ENCODE data around the gene PRSS38.
A peak's percentile ranks its signal among the peaks of the same experiment; 100 is the strongest.
"Not testable (repeated sequence)": the region's sequence is repeated elsewhere in the genome, so short reads cannot be mapped to it uniquely, and the experiment has no call there.

The PRSS38 gene

DNA sequence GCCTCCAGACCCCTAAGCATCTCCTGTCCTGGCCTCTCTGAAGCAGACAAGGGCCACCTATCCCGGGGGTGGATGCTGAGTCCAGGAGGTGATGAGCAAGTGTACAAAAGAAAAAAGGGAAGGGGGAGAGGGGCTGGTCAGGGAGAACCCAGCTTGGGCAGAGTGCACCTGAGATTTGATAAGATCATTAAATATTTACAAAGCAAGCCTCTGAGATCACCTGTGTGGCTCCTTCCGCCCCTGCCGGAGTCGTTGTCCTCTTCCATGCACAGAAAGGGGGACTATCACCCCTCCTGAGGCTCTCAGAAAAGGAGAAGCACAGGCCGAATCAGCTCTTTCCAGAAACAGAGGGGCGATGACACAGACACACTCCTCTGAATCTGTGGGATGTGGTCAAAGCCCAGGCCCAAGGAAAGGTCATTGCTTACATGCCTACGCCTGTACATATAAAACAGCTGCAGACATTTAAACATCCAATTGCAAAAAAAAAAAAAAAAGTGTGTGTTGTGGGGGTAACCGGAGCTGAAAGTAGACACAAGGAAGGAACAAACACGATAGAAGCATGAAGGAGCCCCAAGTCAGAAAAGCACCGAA lies 30.9 kb downstream of the PRSS38 start:
- no peak for DNase-seq

DNA sequence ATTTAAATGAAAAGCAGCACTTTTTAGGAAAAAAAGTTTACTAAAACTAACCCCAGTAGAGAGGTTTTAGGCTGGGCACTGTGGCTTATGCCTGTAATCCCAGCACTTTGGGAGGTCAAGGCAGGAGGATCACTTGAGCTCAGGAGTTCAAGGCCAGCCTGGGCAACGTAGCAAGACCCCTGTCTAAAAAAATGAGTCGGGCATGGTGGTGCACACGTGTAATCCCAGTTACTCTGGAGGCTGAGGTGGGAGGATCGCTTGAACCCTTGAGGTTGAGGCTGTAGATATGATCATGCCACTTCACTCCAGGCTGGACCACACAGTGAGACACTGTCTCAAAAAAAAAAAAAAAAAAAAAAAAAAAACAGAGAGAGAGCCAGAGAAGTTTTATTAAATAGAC lies 31.6 kb downstream of the PRSS38 start:
- DNase-seq = not testable (repeated sequence)

DNA sequence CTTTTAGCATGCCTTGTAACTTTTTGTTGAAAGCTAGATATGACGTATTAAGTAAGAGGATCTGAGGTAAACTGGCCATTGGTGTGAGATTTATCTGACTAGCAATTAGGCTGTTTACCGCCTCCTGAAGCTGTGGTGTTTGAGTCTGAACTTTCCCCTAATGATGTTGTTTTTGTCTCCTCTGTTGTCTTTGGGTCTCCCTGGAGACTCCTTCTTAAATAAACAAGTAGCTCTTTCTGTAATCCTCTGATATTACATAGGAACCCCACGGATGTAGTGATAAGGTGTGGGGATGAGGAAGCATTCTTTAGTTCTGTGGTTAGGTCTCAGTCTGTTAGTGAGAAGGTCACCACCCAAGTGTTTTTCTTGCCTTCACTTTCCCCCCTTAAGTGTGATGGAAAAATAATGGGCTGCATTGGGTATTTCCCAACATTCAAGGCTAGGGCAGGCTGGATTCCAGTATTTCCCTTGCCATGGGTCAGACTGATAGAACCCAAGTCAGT lies 33.0 kb downstream of the PRSS38 start:
- no peak for DNase-seq

DNA sequence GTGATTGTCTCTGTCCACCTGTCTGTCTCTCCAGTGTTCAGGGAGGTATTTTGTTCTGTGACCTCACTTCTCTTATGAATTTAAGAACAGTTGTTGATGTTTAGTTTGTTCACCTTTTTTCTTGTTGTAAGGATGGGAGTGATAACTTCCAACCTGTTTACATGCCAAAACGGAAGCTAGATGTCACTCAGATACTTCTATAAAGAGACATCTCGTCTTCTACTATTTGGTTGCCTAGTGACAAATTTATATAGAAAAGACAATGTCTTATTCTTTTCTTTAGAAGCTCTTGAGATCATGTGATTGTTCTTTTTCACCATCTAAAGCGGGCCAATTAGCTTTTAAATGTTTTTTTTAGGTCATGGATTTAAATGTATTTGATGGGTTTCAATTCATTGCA lies 33.8 kb downstream of the PRSS38 start:
- no peak for DNase-seq

DNA sequence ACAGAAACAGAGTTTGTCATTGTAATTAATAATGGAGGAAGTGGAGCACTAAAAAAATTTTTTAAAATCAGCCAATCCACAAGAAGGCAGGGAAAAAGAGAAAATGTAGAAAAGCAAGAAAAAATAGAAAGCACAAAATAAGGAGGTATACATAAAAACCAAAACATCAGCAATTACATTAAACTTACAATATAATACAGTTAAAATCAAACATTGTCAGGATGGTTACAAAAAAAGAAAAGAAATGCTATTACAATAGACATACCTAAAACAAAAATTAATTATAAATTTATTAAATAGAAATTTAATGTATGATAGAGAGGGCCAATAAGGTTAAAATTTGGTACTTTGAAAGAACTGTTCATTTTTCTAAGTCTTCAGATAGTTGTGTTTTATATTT lies 38.7 kb downstream of the PRSS38 start:
- no peak for DNase-seq

DNA sequence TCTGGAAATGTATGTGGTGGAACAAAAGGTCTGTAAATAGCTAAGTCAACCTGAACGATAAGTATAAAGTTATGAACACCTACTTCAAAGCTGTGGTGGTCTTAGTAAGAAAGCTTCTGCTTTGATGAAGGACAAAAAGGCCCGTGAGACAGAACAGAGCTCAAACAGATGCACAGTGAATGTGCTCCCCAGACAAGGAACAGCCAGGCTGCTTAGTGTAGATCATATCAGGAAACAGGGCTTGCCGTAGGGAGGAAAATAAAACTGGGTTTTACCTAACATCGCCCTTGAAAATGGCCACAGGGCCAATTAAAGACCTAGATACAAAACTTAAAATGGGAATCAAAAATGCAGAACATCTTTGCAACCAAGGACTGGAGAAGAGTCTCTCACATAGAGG lies 40.2 kb downstream of the PRSS38 start:
- no peak for DNase-seq

DNA sequence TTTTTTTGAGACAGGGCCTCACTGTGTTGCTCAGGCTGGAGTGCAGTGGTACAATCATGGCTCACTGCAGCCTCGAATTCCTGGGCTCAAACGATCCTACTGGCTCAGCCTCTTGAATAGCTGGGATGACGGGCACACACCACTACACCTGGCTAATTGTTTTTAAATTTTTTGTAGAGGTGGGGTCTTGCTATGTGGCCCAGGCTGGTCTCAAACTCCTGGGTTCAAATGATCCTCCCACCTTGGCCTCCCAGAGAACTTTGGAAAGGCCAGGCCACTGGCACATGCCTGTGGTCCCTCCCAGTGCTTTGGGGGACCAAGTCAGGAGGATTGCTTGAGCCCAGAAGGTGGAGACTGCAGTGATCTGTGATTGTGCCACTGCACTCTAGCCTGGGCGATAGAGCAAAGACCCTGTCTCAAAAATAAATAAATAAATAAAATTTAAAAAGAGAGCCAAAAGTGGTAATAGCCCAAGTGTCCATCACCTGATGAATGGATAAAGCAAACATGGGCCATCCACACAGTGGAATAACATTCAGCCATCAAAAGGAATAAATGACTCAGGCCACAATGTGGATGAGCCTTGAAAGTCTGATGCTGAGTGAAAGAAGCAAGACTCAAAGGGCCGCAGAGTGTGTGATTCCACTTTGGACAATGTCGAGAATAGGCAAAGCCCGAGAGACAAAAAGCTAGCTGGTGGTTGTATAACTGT lies 40.8 kb downstream of the PRSS38 start:
- DNase-seq = no peak

DNA sequence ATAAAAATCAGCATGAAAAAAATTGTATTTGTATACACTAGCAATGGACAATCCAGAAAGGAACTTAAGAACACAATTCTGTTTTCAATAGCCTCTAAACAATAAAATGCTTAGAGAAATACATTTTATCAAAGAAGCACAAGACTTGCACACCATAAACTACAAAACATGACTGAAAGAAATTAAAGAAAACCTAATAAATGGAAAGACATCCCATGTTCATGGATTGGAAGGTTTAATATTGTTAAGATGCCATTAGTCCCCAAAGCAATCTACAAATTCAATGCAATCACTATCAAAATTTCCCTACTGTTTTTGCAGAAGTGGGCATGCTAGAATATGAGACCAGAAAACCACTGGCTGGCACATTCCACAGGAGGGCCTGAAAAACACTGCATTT lies 49.4 kb downstream of the PRSS38 start:
- no peak for DNase-seq

DNA sequence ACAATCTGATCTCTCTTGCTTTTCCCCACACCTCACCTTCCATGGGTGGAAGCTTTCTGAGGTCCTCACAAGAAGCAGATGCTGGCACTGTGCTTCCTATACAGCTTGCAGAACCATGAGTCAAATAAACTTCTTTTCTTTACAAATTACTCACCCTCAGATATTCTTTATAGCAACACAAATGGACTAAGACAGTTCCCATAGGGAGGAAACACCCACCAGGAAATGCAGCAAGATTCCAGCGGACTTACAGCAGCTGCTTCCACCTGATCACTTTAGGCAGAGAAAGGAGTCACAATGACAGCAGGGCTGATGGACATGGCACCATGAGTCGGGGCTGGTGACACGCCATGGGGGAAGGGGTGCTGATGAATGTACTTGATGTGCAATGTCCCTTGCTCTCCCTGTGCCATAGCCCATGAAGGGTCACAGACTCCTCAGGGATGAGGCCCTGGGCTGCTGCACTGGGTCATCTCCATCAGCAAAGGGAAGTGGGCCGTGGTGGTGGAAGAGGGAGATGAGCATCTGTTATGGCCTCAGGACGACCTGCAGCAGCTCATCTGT lies 53.9 kb downstream of the PRSS38 start:
- DNase-seq = no peak

DNA sequence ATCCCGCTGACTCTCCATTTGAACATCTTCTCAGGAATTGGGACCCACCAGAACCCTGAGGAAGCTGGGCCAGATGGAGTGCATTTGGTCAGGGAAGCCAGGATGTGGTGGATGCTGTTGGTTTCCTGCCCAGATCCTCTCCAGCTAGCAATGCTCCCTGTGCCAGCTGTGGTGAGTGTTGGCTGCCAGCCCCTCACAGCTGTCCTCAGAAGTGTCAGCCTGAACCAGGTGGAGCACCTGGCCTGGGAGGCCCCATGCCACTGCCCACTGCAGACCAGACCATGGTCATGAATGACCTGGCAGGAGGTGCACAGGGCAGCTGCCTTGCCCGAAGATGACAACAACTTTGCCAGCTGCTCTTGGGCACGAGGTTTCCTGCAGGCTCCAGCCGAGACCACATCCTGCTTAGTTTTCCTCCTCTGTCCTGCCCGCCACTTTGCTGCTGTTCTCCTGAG lies 54.4 kb downstream of the PRSS38 start:
- peak; percentile 26 for DNase-seq

DNA sequence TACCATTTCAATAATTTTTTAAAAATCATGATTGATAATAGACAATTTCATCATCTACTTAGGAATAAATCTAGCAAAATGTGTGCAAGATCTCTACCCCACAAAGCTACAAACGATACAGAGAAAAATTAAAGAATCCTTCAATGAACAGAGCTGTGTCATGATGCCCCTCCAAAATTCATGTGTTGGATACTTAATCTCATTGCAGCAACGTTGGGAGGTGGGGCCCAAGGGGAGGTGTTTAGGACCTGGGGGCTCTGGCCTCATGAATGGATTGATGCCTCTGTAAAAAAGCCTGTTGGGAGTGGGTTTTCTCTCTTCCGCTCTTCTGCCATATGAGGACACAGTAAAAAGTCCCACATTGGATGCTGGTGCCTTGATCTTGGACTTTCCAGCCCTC lies 54.9 kb downstream of the PRSS38 start:
- no peak for DNase-seq

DNA sequence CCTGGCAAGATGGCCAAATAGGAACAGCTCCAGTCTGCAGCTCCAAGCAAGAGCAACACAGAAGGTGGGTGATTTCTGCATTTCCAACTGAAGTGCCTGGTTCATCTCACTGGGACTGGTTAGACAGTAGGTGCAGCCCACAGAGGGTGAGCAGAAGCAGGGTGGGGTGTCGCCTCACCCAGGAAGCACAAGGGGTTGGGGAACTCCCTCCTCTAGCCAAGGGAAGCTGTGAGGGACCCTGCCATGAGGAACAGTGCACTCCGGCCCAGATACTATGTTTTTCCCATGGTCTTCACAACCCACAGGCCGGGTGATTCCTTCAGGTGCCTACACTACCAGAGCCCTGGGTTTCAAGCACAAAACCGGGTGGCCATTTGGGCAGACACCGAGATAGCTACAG lies 56.4 kb downstream of the PRSS38 start:
- DNase-seq = not testable (repeated sequence)

DNA sequence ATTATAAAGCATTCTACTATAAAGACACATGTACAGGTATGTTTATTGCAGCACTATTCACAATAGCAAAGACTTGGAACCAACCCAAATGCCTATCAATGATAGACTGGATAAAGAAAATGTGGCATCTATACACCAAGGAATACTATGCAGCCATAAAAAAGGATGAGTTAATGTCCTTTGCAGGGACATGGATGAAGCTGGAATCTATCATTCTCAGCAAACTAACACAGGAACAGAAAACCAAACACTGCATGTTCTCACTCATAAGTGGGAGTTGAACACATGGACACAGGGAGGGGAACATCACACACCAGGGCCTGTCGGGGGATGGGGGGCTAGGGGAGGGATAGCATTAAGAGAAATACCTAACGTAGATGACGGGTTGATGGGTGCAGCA lies 62.3 kb downstream of the PRSS38 start:
- DNase-seq = not testable (repeated sequence)

DNA sequence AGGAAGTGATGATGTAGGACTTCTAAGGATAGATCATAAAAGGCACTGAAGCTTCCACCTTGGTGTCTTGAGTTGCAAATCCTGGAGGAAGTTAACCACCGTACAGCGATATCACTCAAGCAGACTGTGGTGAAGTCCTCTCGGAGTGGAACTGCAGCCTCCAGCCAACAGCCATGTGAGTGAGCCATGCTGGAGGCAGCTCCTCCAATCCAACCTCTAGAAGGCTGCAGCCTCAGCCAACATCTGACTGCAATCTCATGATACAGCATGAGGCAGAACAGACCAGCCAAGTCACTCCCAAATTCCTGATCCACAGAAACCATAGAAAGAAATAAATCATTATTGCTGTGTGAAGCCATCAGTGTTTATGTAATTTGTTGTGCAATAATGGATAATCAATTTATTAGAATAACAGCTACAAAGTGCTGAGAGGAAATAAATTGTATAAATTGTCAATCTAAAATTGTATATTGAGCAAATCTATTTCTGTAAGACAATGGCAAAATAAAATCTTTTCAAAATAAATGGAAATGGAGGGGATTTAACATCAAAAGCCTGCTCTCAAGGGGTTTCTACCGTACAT lies 65.0 kb downstream of the PRSS38 start:
- no peak for DNase-seq

DNA sequence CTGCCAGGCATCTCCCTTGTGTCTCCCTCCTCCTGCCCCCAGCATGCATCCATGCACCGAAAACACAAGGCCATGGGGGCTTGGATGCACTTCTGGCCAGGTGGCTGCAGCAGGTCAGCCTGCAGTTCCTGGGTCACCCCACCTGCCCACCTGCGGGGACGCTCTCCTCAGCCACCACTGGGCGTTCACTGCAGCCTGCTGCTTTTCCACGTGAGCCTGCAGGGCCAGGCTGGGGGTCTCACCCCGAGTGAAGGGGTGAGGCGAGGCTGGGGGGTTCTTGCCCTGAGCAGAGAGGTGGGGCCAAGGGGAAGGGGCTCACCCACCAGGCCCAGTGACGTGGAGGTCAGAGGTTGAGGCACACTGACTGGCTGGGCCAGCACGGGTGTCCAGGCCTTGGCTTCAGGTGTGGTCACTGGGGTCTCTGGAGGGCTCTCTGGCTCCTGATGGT lies 67.6 kb downstream of the PRSS38 start:
- DNase-seq = no peak

DNA sequence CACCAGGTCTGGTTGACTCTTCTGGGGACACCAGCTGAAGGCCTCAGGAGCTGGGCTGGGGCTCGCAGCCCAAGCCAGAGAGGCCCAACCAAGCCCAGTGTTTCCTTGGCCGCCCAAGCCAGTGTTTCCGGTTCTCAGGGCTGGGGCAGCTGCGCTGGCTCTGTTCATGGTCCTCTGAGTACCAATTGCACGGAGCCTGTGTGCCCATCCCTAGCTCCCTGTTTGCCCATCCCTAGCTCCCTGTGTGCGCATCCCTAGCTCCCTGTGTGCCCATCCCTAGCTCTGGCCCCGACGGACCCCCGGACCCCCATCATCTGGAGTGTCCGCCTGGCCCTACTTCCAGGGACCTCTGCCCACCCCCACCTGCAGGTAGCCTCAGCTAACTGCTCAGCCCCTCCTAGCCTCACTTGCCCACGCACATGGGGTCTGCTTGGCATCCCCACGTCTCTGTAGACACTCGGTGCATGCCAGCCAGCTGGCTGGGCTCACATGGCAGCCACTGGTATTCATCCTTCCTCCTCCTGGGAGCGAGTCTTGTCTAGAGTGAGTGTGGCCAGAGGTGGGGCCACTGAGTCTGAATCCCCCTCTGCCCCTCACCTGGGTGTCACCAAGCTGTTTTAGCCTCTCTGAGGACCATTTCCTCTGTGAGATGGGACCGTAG lies 68.3 kb downstream of the PRSS38 start:
- DNase-seq = no peak

DNA sequence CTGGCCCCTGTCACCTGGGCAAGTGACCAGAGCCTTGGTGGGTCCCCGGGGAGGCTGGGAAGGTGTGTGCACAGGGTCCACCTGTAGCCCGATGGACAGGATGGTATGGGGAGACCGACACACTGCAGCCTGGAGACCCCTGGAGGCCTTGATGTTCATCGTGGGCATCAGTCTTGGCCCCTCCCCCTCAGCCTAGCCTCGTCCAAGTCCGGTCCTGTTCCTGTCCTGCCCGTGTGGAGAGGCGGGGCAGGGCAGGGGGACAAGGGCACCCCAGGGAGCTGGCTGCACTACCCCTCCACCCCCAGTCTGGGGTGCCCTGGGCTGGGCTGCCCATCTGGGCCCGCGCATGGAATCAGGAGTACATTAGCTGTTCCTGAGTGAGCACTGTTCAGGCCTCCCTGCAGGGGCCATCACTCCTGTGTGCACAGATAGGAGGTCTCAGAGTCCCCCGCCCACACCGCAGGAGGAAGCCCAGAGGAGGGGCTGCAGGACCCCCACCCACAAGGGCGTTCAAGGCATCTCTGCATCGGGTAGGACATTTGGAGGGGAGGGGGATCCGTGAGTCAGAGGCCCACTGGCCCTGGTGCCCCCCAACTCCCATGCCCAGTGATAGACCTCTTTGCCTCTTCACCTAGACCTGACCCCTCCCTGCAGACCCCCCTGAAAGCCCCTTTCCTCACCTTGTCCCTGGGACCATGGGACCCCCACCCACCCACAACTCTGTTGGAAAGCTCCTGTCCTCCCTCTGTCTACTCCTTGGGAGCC lies 69.1 kb downstream of the PRSS38 start:
- DNase-seq = no peak

DNA sequence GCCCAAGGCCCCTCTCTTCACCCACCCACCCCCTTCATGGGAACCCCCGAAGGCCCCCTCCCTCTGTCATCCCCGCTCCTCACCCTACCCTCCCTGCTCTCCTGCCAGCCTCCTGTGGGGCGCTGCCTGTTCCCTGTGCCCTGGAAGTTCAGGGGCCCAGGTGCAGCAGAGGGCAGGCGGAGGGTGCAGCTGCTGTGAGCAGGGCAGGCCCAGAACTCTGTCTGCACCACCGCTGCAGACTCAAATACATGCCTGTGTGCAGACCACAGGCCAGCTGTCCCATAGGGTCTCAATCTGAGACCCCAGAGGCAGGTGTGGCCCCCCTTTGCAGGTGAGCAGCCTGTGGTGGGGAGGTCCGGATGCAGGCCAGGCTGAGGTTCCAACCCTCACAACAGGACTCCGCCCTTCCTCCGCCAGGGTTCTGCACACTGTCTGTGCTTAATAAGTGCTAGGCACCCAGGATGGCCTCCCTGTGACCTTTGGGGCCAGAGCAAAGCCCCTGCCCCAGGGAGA lies 69.7 kb downstream of the PRSS38 start:
- DNase-seq = no peak

DNA sequence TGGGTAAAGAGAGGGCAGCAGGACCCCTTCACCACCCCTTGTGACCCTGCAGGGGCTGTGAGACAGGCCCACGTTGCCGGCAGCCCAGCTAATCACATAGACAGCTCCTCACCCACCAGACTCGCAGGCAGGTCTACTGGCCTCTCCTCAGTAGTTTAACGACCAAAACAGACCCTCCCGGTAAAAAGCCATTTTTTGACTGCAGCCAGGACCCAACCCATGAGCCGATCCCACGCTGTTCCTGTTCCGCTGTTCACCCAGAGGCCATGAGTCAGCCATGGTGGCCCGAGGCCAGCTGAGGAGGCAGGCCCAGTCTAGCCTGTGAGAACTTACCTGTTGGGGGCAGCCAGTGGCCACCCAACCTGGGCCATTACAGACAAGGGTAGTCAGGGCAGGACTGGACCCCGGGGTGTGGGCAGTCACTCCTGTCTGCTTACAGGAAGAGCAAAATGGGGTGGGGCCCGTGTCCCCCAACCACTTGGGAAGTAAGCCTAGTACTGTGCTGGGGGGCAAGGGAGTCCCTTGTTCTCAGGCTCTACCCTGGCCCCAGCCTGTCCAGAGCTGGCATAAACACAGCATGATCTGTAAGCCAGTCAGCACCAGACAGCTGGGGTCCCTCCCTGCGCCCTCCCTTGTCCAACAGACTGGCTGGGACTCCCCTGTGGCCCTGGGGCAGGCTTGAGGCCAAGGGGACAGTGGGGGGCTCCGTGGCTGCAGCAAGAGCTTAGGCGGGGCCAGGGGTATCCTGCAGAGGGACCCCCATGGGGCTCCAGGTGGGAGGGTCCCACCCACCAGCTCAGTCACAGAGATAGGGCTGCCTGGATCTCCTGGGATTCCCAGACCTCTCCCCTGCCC lies 70.4 kb downstream of the PRSS38 start:
- no peak for DNase-seq

DNA sequence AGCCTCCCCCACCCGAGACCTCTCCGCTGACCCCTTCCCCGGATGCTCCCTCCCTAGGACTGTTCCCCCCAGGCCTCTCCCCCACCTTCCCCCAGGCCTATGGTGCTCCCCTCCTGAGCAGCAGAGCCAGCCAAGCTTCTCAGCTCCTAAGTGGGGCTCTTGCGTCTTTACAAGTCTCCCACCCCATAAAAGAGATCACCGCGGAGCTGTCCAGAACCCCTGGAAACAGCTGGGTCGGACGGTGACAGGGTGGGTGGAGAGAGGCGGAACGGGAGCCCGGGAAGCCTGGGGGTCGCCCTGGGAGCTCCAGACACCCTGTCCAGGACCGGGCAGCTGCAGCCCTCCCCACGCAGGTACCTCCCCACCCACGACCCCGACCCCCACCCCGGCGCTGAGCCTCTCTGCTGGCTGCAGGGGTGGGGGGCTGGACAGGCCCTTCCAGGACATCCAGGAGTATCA lies 71.1 kb downstream of the PRSS38 start:
- DNase-seq = no peak

DNA sequence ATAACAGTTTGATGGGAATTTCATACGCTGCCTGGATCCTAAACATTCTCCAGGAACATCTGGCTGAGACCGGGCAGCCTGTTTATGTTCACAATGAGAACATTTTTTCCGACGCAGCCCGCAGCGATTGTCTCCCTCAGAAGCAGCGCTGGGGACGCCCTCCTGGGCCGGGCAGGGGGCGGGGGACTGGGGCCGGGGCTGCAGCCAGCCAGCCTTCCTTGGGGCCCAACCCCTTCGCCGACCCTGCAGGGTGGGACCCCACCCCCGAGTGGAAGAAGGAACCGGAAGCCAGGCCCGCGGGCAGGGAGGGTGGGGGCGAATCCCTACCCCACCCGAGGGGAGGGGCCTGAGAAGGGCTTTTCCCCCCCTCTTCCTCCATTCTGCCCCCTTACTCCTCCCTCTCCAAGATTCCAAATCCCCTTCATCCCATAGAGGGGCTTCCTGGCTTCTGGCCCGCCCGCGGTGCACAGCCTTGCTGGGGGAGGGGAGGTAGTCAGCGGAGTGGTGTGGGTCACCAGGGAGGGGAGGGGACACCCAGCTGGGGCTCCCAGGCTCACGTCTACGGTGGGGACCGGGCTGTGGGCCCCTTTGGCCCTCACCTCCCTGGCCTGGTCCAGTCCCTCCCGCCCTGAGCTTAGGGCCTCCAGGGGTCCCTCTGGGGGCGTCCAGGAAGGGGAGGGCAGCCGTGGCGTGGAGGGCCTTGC lies 71.7 kb downstream of the PRSS38 start:
- DNase-seq = no peak
